ENCODE measurements around the gene MGAT5.
"Not testable (repeated sequence)": the region's sequence is repeated elsewhere in the genome, so short reads cannot be mapped to it uniquely, and the experiment has no call there.

MGAT5 gene

DNA sequence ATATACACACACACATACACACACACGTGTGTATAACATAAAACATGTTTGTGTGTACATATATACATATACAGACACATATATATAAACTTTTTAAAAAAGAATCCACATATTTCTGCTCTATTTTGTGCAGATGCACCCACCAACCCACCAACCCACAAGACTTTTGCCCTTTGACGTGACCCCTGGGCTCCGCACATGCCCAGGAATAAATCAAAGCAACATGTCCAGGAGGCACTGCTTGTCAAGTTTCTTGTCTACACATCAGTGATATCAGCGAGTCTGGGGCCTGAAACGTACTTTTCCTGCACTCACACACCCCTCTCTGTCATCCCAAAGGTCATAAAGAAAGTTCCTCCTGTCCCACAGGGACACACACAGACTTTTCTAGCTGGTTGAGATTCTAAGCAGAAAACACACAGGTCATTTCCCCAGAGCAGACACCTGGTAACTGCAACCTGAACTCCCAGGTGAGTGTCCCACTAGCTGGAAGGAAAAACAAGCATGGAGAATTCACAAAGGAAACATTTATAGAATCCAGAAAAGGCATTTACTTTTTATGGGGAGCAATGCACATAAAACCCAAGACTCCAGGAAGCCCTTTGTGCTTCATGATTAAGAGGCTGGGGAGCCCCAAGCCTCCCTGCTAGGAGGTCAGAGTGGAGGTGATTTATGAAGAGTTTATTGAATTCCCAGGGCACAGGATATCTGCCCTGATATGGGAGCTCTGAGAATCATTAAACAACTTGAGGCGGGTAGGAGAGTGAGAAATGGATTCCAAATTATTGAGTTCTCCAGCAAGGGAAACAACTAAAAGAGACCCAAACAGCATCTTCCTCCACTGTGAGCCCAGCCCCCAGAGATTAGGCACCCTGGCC, 211.6 kb downstream of the MGAT5 start:
- no peak for DNase-seq (ENCODE audit: low read depth)

DNA sequence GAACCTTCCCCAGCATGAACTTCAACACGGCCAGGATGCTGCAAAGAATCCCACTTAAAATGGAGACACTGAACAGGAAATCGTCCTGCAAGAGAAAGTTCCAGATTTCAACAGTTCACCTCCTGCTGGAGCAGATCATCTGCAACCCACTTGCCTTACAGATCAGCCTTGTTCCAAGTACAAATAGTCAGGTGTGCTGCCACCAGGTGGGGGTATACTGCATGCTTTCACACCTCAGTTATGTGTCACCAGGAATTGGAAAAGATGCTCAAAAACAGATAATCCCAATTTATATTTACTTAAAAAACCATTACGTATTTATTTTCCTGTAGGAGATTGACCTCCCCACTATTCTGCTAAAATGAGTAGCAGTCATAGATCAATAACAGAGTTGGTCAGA, 212.3 kb downstream of the MGAT5 start:
- DNase-seq (ENCODE audit: low read depth) = no peak

DNA sequence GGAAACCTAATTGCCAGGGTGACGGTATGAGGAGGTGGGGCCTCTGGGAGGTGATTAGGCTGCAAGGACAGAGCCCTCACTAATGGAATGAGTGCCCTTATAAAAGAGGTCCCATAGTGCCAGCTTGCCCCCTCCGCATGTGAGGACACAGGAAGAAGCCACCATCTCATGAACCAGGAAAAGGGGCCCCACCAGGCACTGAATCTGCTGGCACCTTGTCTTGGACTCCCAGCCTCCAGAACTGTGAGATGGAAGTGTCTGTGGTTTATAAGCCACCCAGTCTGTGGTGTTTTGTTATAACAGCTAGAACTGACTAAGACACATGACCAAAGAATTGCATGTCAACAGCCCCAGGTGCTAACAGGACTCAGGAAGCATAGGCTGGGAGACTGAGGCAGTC, 214.3 kb downstream of the MGAT5 start:
- no peak for DNase-seq (ENCODE audit: low read depth)

DNA sequence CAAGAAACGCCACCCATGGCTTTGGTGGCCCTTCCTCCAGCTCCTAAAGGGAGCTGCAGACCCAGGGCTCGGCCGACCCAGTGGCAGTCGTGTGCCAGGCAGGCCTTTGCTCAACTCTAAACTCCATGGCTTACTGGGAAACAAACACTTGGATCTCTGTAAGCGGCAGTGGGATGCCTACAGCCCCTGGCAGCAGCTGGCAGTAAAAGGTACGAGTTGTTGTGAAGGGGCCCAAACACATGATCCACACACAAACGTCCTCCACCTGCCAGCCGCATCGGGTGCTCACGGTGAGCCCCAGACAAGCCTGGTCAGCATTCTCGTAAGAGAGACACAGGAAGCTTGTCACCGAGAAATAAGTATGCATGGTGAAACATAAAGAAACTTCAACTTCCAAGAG, 214.9 kb downstream of the MGAT5 start:
- no peak for DNase-seq (ENCODE audit: low read depth)

DNA sequence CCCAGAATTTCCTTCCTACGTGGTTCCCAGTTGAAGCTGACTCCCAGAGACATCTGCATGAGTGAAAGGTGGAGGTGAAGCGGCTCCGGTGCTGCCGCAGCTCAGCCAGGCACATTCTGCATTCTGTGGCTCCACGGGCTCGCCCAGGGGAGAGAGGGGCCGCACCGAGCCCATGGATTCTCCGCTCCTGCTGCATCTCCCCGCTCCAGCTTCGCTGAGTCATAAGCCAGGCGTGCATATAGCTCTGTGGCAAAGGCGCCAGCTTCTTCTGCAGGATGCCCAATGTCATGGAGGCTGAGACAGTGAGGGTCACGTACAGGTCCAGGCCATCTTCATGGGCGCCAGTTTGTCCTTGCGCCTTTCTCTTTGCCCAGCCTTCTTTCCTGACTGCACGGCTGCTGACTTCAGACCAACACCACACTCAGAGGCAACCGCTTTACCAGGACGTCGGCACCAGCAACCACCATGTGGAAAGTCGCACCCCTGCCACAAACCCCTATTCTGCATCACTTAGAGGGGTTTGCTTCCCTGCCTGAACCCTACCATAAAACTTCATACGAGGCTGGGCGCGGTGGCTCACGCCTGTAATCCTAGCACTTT, 215.7 kb downstream of the MGAT5 start:
- DNase-seq (ENCODE audit: low read depth) = no peak

DNA sequence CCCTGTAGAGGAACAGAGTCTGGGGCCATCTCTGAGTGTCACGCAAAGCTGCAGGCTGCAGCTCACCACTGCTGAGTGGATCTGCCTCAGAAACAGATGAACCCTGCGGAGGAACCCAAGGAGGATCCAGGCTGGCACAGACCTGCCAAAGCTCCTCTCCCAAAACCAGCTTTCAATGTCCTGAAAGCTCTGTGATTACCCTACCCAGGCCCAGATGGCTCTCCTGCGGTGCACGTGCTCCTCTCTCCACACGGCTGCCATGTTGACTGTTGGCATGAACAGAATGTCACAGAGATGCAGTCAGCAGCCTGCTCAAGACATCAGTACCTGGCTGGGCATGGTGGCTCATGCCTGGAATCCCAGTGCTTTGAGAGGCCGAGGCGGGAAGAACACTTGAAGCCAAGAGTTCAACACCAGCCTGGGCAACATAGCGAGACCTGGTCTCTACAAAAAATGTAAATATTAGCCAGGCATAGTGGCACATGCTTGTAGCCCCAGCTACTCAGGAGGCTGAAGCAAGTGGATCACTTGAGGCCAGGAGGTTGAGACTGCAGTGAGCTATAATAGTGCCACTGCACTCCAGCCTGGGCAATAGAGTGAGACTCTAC, 216.8 kb downstream of the MGAT5 start:
- DNase-seq (ENCODE audit: low read depth) = no peak

DNA sequence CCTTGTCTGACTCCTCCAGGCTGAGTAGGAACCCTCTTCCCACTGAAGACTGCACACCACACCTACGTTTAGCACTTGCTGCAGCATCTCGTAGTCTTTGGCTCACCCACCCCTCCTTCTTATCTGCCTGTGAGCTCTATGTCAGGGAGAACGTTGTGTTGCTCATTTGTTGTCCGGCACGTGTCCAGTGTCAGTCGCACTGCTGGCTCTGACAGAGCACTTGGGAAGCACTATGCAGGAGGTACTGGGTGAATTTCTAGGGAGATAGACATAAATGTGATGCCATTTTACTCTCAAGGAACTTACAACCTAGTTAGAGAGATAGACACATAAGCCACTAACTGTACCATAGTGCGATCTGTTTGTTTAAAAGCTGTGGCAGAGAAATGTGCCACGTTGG, 223.1 kb downstream of the MGAT5 start:
- DNase-seq (ENCODE audit: low read depth) = not testable (repeated sequence)

DNA sequence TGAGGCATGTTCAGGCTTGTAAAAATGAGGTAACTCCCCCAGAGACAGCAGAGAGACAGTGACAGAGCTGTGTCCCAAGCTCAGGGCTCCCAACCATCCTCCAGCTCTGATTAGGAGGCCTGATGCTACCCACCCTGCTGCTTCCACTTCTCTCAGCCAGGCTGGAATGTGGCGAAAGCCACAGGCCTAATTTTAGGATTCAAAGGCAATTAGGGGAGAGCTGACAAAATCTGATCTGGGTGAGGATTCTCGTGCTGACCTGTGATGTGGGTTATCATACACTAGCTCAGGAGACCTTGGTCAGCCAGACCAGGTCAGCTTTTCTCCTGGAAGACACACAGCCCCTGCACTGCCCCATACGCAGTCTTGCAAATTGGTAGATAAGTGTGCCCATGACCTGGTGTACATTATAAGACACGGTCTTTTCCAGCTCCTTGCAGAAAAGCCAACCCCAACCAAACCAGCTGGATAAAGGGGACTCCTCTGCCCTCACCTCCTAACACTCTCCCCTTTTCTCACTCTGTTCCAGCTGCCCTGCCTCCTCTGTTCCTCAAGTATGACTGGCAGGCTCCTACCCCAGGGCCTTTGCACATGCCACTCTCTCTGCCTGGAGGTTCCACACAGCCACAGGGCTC, 225.9 kb downstream of the MGAT5 start:
- no peak for DNase-seq (ENCODE audit: low read depth)

DNA sequence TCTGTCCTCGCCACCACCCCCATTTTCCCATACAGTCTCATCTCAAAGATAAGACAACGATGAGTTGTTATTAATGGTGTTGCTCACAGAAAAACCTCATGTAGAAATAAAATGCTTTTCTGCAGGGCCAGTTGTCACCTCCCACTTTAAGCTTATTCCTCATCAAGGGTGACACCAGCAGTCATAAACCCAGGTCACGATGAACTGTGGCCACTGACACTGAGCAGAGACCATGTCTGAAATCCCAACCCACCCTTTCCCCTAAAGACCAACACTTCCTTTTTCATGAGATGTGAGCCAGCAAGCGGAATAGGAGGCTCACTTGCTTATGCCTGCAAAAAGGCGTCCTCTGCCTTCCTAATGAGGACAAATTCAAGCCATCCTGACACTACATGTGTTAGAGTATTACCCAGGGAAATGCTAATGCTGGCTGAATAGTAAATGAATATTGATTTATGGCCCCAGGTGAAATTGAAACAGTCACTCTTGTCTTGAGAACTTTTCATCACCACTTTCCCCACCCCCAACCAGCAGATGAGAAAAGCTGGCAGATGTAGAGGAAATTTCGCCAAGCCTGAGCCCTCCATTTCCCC, 228.4 kb downstream of the MGAT5 start:
- no peak for DNase-seq (ENCODE audit: low read depth)

DNA sequence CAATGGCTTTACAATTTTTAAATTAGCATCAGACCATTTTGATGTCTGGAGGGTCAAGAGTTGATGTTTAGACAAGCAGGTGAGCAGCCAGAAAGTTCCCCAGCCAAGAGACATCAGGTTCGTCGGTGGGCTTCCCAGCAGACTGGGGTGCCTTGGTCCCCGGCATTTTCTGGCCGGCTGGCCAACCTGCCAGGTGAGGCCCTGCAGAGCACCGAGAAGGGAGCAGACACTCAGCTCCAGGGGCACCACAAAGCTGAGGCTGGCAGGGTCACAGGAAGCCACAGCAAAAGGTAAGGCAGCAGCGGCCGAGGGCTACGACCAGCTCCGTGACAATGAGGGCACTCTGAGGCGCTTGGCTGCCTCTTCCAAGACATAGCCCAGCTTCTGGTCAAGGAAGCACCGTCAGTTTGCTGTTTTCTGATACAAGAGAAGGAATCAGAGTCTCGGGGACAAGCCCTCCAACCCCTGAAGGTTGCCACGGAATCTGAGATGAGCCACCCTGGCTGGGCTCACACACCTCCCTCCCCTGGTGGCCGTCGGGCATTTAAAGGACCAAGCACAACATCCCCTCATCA, 229.0 kb downstream of the MGAT5 start:
- no peak for DNase-seq (ENCODE audit: low read depth)

DNA sequence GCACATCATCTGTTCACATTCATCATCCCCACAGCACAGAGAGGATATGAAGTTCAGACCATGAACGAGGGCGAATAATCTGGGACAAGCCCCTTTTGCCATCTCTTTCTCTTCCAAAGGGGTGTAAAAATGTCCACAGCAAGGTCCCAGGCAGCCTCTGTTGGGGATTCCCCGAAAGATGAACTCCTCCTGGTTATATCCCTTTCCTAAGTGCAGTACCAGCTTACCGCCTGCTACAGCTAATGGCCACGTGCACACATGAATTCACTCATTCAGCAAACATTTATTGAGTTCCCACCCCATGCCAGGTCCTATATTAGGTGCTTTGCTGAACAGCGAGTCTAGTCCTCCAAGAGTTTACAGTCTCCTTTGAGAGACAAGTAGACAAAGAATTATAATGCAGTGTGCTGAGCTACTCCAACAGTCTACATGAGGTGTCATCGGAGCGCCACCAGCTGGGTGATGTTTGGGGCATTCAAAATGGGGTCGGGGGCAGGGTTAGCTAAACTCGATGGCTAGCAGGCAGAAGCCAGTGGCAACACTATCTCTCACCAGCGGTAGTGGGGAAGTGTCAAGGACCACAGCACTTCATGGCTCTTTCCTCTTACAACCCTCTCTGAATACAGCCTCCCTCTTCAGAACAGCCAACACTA, 236.0 kb downstream of the MGAT5 start:
- no peak for DNase-seq (ENCODE audit: low read depth)

DNA sequence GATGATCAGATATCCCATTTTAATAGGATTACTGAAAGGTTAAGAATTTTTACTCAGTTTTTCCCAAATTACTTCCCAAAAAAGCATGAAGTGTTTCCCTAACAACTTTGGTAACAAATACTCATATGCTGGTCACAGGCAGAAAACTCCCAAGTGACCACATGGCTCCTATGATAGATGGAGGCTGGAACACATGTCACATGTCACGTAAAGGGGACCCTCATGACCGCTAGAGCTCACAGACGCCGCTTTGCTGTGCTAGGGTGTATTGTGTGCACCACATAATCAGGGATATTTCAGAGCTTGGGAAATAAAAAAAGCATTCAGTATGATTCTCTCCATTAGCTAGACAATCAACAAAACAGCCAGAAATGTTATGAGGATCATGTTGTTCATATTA, 236.7 kb downstream of the MGAT5 start:
- no peak for DNase-seq (ENCODE audit: low read depth)

DNA sequence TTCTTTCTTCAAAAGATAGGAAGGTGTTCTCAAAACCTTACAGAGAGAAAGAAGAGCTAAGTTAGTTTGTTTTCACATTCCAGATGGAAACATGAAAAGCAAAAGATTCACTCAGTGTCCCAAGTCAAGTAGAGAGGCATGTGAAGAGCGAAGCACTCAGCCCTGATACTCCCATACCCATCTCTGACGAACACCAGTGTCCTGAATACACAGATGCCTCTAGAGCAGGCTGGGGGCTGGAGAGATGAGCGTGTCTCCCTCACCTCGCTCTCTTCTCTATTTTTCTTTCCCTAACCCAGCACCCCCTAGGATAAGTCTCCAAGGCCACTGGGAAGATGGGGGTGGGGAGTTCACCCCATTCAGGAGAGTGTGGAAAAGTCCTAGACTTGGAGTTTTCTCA, 237.2 kb downstream of the MGAT5 start:
- no peak for DNase-seq (ENCODE audit: low read depth)

DNA sequence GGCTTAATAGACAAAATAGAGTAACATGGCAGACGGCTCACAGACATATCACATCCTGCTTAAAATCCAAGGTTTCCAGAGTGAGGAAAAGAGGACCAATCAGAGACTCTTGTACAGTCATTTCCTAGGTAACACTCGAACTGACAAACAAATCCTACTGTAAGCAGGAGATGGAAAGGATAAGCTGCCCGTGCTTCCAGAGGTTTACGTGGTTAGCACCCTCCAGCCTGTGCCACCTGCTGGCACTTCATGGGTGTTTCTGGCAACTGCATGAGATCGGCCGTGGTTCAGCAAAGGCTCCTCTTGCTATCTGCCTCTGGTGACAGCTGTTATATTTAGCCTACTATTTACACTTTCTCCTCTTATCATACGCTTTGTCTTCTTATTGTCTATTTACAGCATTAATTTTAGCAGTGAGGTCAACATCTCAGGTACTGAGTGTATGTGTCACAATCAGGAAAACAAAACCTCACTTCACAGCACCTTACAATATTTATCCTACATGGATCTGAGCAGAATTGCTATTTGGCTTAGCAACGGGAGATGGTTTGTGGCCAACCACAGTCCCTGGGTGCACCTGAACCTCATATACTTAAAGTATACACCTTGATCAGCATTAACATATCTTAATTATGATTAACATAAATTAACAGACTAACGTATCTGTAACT, 238.0 kb downstream of the MGAT5 start:
- DNase-seq (ENCODE audit: low read depth) = no peak

DNA sequence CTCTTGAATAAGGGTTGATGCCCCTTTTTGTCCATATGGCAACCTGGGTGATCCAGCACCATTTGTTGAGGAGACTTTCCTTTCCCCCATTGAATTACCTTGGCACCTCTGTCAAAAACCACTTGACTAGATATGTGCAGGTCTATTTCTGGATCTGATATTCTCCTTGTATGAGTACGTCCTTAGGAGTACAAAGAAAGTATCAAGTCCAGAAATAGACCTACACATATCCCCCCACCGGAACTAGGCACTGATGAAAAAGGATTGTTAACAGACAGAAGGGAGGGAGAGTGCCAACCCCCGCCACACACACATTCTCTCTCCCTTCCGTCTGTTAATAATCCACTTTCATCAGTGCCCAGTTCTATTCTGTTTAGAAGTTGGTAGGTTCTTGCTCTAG, 239.9 kb downstream of the MGAT5 start:
- no peak for DNase-seq (ENCODE audit: low read depth)

DNA sequence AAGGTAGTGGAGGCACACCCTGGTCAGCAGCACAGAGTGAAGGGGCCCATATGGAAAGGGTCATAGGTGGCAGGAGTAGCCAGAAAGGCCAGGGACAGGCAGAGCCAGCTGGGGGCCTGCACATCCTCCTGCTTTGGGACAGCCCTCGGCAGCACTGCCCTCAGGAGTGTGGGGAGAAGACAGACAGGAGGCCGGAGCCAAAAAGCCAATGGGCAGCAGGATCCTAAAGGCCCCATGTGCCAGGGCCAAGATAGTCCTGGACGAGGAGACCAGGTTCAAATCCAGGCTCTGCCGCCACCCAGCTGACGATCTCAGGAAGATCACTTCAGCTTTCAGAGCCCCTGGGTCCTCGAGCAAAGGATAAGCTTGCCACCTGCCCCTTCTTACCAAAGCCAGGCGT, 244.8 kb downstream of the MGAT5 start:
- no peak for DNase-seq (ENCODE audit: low read depth)

DNA sequence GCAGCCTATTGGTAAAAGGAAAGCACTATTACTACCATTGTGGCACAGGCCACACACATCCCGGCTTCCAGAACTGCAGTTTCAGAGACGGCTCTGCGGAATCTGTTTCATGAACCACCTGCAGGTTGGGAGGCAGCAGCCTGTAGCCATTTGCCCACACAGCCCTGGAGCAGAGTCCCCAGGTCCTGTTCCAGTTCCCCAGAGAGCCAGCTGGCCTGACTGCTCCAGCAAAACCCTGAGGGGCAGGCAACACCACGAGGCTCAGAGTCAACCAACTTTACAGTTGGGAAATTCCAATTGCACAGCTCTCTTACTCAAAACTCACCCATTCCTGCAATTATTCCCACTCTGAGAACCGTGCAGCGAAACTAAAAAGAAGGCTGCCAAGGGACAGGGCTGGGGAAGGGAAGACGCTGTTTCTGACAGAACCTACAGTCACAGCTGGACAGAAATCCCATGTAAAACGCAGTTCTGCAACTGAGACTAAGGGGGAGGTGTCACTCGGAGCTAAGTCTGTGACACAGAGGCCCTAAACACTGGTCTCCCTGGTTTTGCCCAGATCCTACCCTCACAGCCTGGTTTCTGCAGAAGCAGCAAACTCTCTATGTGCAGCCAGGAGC, 245.5 kb downstream of the MGAT5 start:
- no peak for DNase-seq (ENCODE audit: low read depth)

DNA sequence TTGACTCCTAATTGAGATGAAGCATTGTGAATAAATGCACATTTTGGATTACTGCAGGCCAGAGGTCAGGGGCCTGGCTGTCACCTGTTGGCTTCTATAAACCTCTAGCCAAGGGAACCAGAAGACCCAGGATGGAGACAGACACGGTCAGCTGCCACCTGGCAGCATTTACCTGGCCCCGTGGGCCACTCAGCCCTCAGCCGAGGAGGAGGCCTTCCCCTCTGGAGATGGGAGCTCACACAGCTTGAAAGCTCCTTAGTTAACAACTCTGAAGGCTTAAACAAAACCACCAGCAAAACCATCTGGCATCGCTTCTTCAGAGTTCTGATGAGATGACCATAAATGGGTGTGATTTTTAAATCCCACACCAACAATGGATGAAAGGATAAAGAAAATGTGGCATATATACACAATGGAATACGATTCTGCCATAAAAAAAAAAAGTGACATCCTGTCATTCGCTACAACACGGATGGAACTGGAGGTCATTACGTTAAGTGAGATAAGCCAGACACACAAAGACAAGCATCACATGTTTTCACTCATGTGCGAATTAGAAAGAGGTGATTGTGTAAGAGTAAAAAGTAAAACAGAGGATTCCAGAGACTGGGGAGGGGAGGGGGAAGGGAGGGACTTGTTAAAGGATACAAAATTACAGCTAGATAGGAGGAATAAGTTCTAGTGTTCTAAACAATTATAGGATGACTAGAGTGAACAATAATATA, 246.5 kb downstream of the MGAT5 start:
- no peak for DNase-seq (ENCODE audit: low read depth)

DNA sequence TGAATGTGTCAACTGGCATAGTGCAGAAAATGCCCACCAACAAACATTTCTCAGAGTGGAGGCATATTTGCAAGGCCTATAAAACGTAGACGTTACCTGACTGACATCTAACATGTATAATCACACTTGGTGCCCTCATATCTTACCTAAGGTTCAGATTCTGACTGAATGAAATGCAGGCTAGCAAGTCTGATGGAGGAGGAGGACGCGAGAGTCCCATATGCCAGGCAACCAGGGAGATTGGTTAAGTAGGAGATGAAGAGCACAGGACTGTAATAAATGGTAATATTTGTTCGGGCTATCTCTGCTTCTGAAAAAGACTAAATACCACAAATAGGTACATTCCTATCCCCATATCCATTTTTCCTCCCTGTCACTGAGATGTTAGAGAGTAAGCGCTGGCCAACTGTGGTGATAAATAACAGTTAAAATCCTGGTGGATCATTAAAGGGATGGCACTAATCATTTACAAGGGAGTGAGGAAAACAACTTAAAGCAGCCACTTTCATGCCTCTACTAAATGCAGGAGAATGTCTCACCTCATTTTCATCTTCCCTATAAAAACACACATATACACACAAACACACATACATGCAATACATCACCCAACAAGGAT, 247.7 kb downstream of the MGAT5 start:
- no peak for DNase-seq (ENCODE audit: low read depth)

Data from activated T-helper 9 cell treated with anti-CD3 and anti-CD28 coated beads, Interleukin-2, amount 50 U/mL, for 16 hours (primary cell).